Karpas-422 (cell line): ENCODE measurements around the gene HP. TPM values are rescaled to one million over a fixed set of nuclear protein-coding genes. Genes with fewer than 3 reads are reported as not detected.
"Not testable (repeated sequence)": the region's sequence is repeated elsewhere in the genome, so short reads cannot be mapped to it uniquely, and the experiment has no call there.

Experiments
- DNase-seq: peaks from one replicate; pipeline ENCODE4 v3.0.0-alpha.2; 2015
- H2AFZ ChIP-seq: fragments of 200-600 bp; sonication (generic); 2 replicates; pipeline ENCODE4 v1.6.1; 2014; ENCODE audit warnings: antibody characterized with exemption, low read length, mixed read lengths
- H3K27ac ChIP-seq: fragments of 200-600 bp; sonication (generic); 2 replicates; pipeline ENCODE4 v1.5.1; 2014; ENCODE audit warnings: mild to moderate bottlenecking, low read length, moderate library complexity
- H3K27me3 ChIP-seq: fragments of 200-600 bp; sonication (generic); 2 replicates; pipeline ENCODE4 v1.6.1; 2014; ENCODE audit warnings: low read length, mixed read lengths
- H3K36me3 ChIP-seq: fragments of 200-600 bp; sonication (generic); 2 replicates; pipeline ENCODE4 v1.6.1; 2014; ENCODE audit warnings: low read length, mixed read lengths; ENCODE audit not compliant: insufficient read depth
- H3K4me1 ChIP-seq: fragments of 200-600 bp; sonication (generic); 2 replicates; pipeline ENCODE4 v1.6.1; 2014; ENCODE audit warnings: mild to moderate bottlenecking, low read length, mixed read lengths
- H3K4me2 ChIP-seq: fragments of 200-600 bp; sonication (generic); 2 replicates; pipeline ENCODE4 v1.6.1; 2014; ENCODE audit warnings: low read length, low read depth, mild to moderate bottlenecking; ENCODE audit not compliant: poor library complexity, severe bottlenecking
- H3K4me3 ChIP-seq: fragments of 200-600 bp; sonication (generic); 2 replicates; pipeline ENCODE4 v1.5.1; 2014; ENCODE audit warnings: mild to moderate bottlenecking, antibody characterized with exemption, low read length, mixed read lengths
- H3K79me2 ChIP-seq: fragments of 200-600 bp; sonication (generic); 2 replicates; pipeline ENCODE4 v1.6.1; 2014; ENCODE audit warnings: mild to moderate bottlenecking, low read length, mixed read lengths
- H3K9ac ChIP-seq: fragments of 200-600 bp; sonication (generic); 2 replicates; pipeline ENCODE4 v1.6.0; 2014; ENCODE audit warnings: low read length
- H3K9me2 ChIP-seq: fragments of 200-600 bp; sonication (generic), shearing (Covaris generic); replicated peaks from 2 replicates; pipeline ENCODE4 v1.6.0; 2014; ENCODE audit warnings: mild to moderate bottlenecking, low read length, moderate library complexity; ENCODE audit not compliant: insufficient read depth
- H3K9me3 ChIP-seq: fragments of 300-700, 200-600 bp; sonication (generic); 2 replicates; pipeline ENCODE4 v1.6.1; 2014; ENCODE audit warnings: low read length, mixed read lengths
- H4K20me1 ChIP-seq: fragments of 200-600 bp; sonication (generic); 2 replicates; pipeline ENCODE4 v1.6.1; 2014; ENCODE audit warnings: mild to moderate bottlenecking, antibody characterized with exemption, low read length, low read depth; ENCODE audit not compliant: insufficient read depth
- total RNA-seq: library from RNA; depleted of rRNA; stranded (reverse); fragments of >200 nt; shearing (Covaris generic); gene quantifications from 2 replicates; pipeline ENCODE4 v1.2.3, GENCODE V29; 2014; ENCODE audit warnings: low replicate concordance

The HP gene
- total RNA-seq, 1 experiment from 2014 or later, result not detected

GRCh38 chr16:72049110-72049509 lies 5.2 kb upstream of the HP start:
- H3K4me2 ChIP-seq, result no peak overlapping the region
- no peak for DNase-seq
- no peak overlapping the region for H3K27ac ChIP-seq
- no peaks in the 10 kb centered on the region for H3K4me1 ChIP-seq
- H3K4me3 ChIP-seq, result no peak overlapping the region
- H2AFZ ChIP-seq, result no peak overlapping the region
- no peaks in the 10 kb centered on the region for H3K36me3 ChIP-seq
- H3K9me2 ChIP-seq, result no peaks in the 10 kb centered on the region
- no peaks in the 10 kb centered on the region for H3K27me3 ChIP-seq
- no peaks in the 10 kb centered on the region for H4K20me1 ChIP-seq
- H3K79me2 ChIP-seq, result no peaks in the 10 kb centered on the region
- H3K9me3 ChIP-seq, result no peaks in the 10 kb centered on the region
- H3K9ac ChIP-seq, result no peak overlapping the region

DNA sequence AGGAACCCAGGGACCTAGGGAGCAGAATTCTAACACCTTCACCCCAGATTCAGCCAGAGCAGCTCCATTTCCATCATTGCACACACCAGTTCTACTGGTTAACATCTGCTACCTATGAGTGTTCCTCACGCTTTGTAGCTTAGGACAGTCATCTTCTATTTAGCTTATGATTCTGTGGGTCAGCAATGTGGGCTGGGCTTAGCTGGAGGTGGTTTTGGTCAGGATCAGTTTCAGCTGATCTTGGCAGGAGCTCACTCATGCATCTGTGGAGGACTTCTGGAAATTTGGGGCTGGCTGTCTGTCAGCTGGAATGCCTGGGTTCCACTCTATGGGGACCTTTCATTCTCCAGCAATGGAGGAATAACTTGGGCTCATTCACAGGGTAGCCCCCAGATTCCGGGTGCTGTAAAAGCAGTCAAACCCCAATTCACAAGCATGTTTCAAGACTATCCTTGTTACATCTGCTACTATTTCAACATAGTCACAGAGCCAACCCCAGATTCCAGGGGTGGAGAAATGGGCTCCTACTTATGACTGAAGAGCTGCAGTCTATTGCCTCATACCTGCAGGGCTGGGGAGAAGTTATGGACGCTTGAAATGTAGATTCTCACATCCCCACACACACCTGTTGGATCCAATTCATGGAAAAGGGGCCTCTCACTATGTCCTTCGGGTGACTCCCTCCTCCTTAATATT lies 3.4 kb upstream of the HP start:
- Histone ChIP-seq H3K36me3 (no peaks in the 10 kb centered on the region), H3K4me2 (no peak overlapping the region), H4K20me1 (no peaks in the 10 kb centered on the region), H3K9me3 (no peaks in the 10 kb centered on the region), H3K9me2 (no peaks in the 10 kb centered on the region), H3K4me1 (no peaks in the 10 kb centered on the region), H3K9ac (no peak overlapping the region), H3K27me3 (no peaks in the 10 kb centered on the region), H3K79me2 (no peaks in the 10 kb centered on the region), H3K4me3 (no peak overlapping the region), H3K27ac (no peak overlapping the region), H2AFZ (no peak overlapping the region)
- DNase-seq, result no peak

GRCh38 chr16:72051818-72052217 lies 2.5 kb upstream of the HP start:
- Histone ChIP-seq H3K4me2 (no peak overlapping the region), H3K9ac (no peak overlapping the region), H3K79me2 (no peaks in the 10 kb centered on the region)

DNA sequence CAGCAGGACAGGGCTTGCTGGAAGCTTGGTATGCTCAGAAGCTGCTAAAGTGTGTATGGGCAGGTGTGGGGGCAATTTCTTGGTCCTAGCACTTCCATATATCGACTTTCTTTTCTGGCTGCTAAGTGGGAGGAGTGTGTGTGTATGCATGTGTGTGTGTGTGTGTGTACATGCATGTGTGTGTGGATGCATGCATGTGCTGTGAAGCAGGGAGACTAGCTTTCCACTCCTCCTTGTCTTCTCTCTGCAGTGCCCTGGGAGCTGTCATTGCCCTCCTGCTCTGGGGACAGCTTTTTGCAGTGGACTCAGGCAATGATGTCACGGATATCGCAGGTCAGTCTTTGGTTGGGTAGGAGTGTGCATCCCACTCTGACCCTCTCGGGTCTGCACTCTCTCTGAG lies 1.6 kb downstream of the HP start:
- Histone ChIP-seq H3K36me3 (no peaks in the 10 kb centered on the region), H3K79me2 (no peaks in the 10 kb centered on the region), H3K4me2 (no peak overlapping the region), H3K27ac (no peak overlapping the region), H3K4me3 (no peak overlapping the region), H3K27me3 (no peaks in the 10 kb centered on the region), H3K9me3 (no peaks in the 10 kb centered on the region), H3K9me2 (no peaks in the 10 kb centered on the region), H2AFZ (no peak overlapping the region), H3K9ac (no peak overlapping the region), H3K4me1 (no peaks in the 10 kb centered on the region), H4K20me1 (no peaks in the 10 kb centered on the region)
- DNase-seq, result no peak

More at GRCh38 chr16:72051818-72052217, 2.5 kb upstream of the HP start:
- no peak for DNase-seq
- H3K36me3 ChIP-seq, result no peaks in the 10 kb centered on the region
- no peaks in the 10 kb centered on the region for H3K4me1 ChIP-seq
- H3K27ac ChIP-seq, result no peak overlapping the region
- H2AFZ ChIP-seq, result no peak overlapping the region
- no peaks in the 10 kb centered on the region for H3K27me3 ChIP-seq
- no peak overlapping the region for H3K4me3 ChIP-seq
- H4K20me1 ChIP-seq, result no peaks in the 10 kb centered on the region
- no peaks in the 10 kb centered on the region for H3K9me3 ChIP-seq
- H3K9me2 ChIP-seq, result no peaks in the 10 kb centered on the region

DNA sequence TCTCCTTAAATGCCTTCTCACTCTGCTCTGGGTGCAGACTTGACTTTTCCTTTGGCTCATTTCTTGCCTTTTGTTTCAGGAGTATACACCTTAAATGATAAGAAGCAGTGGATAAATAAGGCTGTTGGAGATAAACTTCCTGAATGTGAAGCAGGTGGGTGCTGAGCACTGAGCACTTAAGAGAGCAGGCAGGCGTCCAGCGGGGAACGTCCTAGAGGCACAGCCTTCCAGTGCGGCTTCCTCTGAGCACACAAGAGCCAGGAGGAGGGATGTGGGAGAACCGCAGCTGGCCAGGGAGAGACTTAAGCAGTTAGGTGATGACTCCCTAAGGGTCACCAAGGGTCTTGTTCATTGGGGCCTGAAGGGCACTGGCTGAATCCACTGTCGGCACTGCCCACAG lies 3.0 kb downstream of the HP start:
- not testable (repeated sequence) for H2AFZ ChIP-seq, H4K20me1 ChIP-seq, H3K27ac ChIP-seq, H3K9ac ChIP-seq, DNase-seq, H3K27me3 ChIP-seq, H3K9me2 ChIP-seq, H3K4me2 ChIP-seq, H3K4me3 ChIP-seq, H3K36me3 ChIP-seq, H3K79me2 ChIP-seq, H3K4me1 ChIP-seq, H3K9me3 ChIP-seq

GRCh38 chr16:72059060-72059459 lies 4.8 kb downstream of the HP start:
- H3K4me1 ChIP-seq, H3K4me3 ChIP-seq, H3K27ac ChIP-seq, H3K36me3 ChIP-seq, H2AFZ ChIP-seq, H3K9me3 ChIP-seq, DNase-seq, H3K9me2 ChIP-seq, H3K9ac ChIP-seq, H3K79me2 ChIP-seq, H4K20me1 ChIP-seq, H3K4me2 ChIP-seq, H3K27me3 ChIP-seq: not testable (repeated sequence)

DNA sequence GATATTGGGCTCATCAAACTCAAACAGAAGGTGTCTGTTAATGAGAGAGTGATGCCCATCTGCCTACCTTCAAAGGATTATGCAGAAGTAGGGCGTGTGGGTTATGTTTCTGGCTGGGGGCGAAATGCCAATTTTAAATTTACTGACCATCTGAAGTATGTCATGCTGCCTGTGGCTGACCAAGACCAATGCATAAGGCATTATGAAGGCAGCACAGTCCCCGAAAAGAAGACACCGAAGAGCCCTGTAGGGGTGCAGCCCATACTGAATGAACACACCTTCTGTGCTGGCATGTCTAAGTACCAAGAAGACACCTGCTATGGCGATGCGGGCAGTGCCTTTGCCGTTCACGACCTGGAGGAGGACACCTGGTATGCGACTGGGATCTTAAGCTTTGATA lies 6.1 kb downstream of the HP start:
- Histone ChIP-seq H4K20me1 (no peaks in the 10 kb centered on the region), H3K4me2 (no peak overlapping the region), H3K4me1 (no peaks in the 10 kb centered on the region), H3K9me2 (no peaks in the 10 kb centered on the region), H3K27me3 (no peaks in the 10 kb centered on the region), H3K9ac (no peak overlapping the region), H3K27ac (no peak overlapping the region), H3K4me3 (no peak overlapping the region), H3K79me2 (no peaks in the 10 kb centered on the region), H2AFZ (no peak overlapping the region), H3K9me3 (no peaks in the 10 kb centered on the region), H3K36me3 (no peaks in the 10 kb centered on the region)
- no peak for DNase-seq

- no peak overlapping the region for H3K27ac ChIP-seq
Observed at GRCh38 chr16:72061564-72061963, 7.3 kb downstream of the HP start.

More at GRCh38 chr16:72061564-72061963, 7.3 kb downstream of the HP start:
- H3K36me3 ChIP-seq, result no peaks in the 10 kb centered on the region
- H3K9me2 ChIP-seq, result no peaks in the 10 kb centered on the region
- no peaks in the 10 kb centered on the region for H3K27me3 ChIP-seq
- no peak overlapping the region for H3K4me3 ChIP-seq
- H3K4me1 ChIP-seq, result no peaks in the 10 kb centered on the region
- no peak for DNase-seq
- H3K9me3 ChIP-seq, result no peaks in the 10 kb centered on the region
- H3K79me2 ChIP-seq, result no peaks in the 10 kb centered on the region
- no peak overlapping the region for H3K9ac ChIP-seq
- H4K20me1 ChIP-seq, result no peaks in the 10 kb centered on the region
- no peak overlapping the region for H3K4me2 ChIP-seq
- H2AFZ ChIP-seq, result no peak overlapping the region
